ENCODE results near the gene HARS1. TPM values are rescaled to one million over a fixed set of nuclear protein-coding genes. Genes with fewer than 3 reads are reported as not detected.
A peak's percentile ranks its signal among the peaks of the same experiment; 100 is the strongest.

HARS1 gene
- total and polyA plus RNA-seq, 10 of the 15 experiments (the other 5 are each of a cell fraction or from before 2014, with no cell fraction given), result 12.0 to 93.8 (median 76.9) TPM

DNA sequence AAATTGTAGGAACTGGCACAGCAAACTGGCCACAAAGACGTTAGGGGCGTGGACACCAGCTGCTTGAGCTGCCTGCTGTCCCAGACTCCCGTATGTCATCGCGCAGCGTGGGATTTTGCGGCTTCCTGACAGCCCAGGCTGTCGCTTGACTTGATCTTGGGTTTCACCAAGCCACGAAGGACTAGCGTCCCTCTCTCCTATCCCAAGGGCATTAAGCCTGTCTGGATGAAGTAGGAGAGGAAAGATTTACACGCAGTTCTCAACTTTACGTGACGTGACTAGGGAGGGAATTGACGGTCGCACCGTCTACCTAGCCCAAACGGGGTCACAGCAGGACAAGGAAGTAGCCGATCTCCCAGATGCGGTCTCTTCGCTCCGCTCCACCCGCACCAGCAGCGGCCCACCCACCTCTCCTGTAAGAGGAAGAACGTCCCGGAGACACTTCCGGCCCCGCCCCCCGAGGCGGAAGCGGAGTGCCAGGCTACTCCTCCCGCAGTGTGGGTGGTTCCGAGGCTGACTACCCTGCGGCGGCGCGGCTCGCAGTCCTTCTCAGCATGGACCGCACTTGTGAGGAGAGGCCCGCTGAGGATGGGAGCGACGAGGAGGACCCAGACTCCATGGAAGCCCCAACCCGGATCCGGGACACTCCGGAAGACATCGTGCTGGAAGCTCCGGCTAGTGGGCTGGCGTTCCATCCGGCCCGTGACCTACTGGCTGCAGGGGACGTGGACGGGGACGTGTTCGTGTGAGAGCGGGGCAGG lies 26.6 kb downstream of the HARS1 start, which contains the start of gene WDR55 (continued):
- TF ChIP-seq, protein P1, sequence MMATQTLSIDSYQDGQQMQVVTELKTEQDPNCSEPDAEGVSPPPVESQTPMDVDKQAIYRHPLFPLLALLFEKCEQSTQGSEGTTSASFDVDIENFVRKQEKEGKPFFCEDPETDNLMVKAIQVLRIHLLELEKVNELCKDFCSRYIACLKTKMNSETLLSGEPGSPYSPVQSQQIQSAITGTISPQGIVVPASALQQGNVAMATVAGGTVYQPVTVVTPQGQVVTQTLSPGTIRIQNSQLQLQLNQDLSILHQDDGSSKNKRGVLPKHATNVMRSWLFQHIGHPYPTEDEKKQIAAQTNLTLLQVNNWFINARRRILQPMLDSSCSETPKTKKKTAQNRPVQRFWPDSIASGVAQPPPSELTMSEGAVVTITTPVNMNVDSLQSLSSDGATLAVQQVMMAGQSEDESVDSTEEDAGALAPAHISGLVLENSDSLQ (IDR thresholded peaks at IDR 0.05), result 0 out of 2 replicates have a peak, but pooled peaks have one; percentile 50
- TF ChIP-seq SREBF2 (IDR thresholded peaks at IDR 0.05; ENCODE audit: low read length) (no peak), MEF2A (IDR thresholded peaks at IDR 0.05; ENCODE audit: insufficient read depth, low read depth, low read length) (no peak), MLLT1 (IDR thresholded peaks at IDR 0.05) (peak; percentile 55; the same call in 1 of the 2 replicates), TARDBP (IDR thresholded peaks at IDR 0.05; ENCODE audit: borderline replicate concordance) (no peak), WRNIP1 (IDR thresholded peaks at IDR 0.05; ENCODE audit: borderline replicate concordance, low read depth, low read length) (peak; percentile 93), NBN (IDR thresholded peaks at IDR 0.05) (peak; percentile 83), POLR2AphosphoS2 (IDR thresholded peaks at IDR 0.05; ENCODE audit: low read depth, low read length) (peak; percentile 98), ETV6 (conservative IDR thresholded peaks at IDR 0.05 in 1 of 2, IDR thresholded peaks at IDR 0.05 in 1 of 2; ENCODE audit: borderline replicate concordance in 1 of 2, low read depth in 1 of 2) (peak; percentile 70 to 98; a peak in 2 of 4 replicates), ASH2L (IDR thresholded peaks at IDR 0.05; ENCODE audit: borderline replicate concordance, low read depth) (no peak), CHD1 (IDR thresholded peaks at IDR 0.05; ENCODE audit: low read depth, low read length) (no peak), DPF2 (IDR thresholded peaks at IDR 0.05) (peak; percentile 66)
- TF ChIP-seq, protein P2, sequence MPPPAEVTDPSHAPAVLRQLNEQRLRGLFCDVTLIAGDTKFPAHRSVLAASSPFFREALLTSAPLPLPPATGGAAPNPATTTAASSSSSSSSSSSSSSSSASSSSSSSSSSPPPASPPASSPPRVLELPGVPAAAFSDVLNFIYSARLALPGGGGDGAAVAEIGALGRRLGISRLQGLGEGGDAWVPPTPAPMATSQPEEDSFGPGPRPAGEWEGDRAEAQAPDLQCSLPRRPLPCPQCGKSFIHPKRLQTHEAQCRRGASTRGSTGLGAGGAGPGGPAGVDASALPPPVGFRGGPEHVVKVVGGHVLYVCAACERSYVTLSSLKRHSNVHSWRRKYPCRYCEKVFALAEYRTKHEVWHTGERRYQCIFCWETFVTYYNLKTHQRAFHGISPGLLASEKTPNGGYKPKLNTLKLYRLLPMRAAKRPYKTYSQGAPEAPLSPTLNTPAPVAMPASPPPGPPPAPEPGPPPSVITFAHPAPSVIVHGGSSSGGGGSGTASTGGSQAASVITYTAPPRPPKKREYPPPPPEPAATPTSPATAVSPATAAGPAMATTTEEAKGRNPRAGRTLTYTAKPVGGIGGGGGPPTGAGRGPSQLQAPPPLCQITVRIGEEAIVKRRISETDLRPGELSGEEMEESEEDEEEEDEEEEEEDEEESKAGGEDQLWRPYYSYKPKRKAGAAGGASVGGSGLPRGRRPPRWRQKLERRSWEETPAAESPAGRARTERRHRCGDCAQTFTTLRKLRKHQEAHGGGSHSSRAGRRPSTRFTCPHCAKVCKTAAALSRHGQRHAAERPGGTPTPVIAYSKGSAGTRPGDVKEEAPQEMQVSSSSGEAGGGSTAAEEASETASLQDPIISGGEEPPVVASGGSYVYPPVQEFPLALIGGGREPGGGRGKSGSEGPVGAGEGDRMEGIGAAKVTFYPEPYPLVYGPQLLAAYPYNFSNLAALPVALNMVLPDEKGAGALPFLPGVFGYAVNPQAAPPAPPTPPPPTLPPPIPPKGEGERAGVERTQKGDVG (CRISPR knock-in tag; IDR thresholded peaks at IDR 0.05), result no peak
- TF ChIP-seq, protein P3, sequence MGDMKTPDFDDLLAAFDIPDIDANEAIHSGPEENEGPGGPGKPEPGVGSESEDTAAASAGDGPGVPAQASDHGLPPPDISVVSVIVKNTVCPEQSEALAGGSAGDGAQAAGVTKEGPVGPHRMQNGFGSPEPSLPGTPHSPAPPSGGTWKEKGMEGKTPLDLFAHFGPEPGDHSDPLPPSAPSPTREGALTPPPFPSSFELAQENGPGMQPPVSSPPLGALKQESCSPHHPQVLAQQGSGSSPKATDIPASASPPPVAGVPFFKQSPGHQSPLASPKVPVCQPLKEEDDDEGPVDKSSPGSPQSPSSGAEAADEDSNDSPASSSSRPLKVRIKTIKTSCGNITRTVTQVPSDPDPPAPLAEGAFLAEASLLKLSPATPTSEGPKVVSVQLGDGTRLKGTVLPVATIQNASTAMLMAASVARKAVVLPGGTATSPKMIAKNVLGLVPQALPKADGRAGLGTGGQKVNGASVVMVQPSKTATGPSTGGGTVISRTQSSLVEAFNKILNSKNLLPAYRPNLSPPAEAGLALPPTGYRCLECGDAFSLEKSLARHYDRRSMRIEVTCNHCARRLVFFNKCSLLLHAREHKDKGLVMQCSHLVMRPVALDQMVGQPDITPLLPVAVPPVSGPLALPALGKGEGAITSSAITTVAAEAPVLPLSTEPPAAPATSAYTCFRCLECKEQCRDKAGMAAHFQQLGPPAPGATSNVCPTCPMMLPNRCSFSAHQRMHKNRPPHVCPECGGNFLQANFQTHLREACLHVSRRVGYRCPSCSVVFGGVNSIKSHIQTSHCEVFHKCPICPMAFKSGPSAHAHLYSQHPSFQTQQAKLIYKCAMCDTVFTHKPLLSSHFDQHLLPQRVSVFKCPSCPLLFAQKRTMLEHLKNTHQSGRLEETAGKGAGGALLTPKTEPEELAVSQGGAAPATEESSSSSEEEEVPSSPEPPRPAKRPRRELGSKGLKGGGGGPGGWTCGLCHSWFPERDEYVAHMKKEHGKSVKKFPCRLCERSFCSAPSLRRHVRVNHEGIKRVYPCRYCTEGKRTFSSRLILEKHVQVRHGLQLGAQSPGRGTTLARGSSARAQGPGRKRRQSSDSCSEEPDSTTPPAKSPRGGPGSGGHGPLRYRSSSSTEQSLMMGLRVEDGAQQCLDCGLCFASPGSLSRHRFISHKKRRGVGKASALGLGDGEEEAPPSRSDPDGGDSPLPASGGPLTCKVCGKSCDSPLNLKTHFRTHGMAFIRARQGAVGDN (IDR thresholded peaks at IDR 0.05), result peak; percentile 43; the same call in 1 of the 2 replicates
- TF ChIP-seq, protein P4, sequence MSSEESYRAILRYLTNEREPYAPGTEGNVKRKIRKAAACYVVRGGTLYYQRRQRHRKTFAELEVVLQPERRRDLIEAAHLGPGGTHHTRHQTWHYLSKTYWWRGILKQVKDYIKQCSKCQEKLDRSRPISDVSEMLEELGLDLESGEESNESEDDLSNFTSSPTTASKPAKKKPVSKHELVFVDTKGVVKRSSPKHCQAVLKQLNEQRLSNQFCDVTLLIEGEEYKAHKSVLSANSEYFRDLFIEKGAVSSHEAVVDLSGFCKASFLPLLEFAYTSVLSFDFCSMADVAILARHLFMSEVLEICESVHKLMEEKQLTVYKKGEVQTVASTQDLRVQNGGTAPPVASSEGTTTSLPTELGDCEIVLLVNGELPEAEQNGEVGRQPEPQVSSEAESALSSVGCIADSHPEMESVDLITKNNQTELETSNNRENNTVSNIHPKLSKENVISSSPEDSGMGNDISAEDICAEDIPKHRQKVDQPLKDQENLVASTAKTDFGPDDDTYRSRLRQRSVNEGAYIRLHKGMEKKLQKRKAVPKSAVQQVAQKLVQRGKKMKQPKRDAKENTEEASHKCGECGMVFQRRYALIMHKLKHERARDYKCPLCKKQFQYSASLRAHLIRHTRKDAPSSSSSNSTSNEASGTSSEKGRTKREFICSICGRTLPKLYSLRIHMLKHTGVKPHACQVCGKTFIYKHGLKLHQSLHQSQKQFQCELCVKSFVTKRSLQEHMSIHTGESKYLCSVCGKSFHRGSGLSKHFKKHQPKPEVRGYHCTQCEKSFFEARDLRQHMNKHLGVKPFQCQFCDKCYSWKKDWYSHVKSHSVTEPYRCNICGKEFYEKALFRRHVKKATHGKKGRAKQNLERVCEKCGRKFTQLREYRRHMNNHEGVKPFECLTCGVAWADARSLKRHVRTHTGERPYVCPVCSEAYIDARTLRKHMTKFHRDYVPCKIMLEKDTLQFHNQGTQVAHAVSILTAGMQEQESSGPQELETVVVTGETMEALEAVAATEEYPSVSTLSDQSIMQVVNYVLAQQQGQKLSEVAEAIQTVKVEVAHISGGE (CRISPR knock-in tag; IDR thresholded peaks at IDR 0.05), result peak; percentile 68

Data from GM12878 (cell line).